DMS53 treated with DMSO at 0.1 percent for 48 hours (cell line): Measurements from ENCODE around the gene PPP2R5C.

ENCODE experiments used
- DNase-seq: peaks from one replicate; lab custom pipeline; 2025; ENCODE audit not compliant: unreplicated experiment; lab: John Stamatoyannopoulos, UW

The PPP2R5C gene

GRCh38 chr14:101914083-101914482 is 152.6 kb downstream of the PPP2R5C start:
- DNase-seq, result no peak

- DNase-seq, result no peak
Observed at GRCh38 chr14:101915871-101916815, 154.6 kb downstream of the PPP2R5C start.

- no peak for DNase-seq
Observed at GRCh38 chr14:101916816-101917412, 155.4 kb downstream of the PPP2R5C start.

GRCh38 chr14:101917413-101918017 is 156.0 kb downstream of the PPP2R5C start:
- no peak for DNase-seq

GRCh38 chr14:101918065-101918989 is 156.8 kb downstream of the PPP2R5C start:
- DNase-seq, result no peak

- no peak for DNase-seq
Observed at GRCh38 chr14:101920271-101920670, 158.8 kb downstream of the PPP2R5C start.

- DNase-seq, result no peak
Observed at GRCh38 chr14:101922866-101923265, 161.4 kb downstream of the PPP2R5C start.

GRCh38 chr14:101925152-101925551 is 163.6 kb downstream of the PPP2R5C start:
- DNase-seq, result no peak

GRCh38 chr14:101926085-101926484 is 164.6 kb downstream of the PPP2R5C start:
- no peak for DNase-seq

- DNase-seq, result no peak
Observed at GRCh38 chr14:101926620-101927019, 165.1 kb downstream of the PPP2R5C start.

GRCh38 chr14:101927859-101928258 is 166.3 kb downstream of the PPP2R5C start:
- DNase-seq, result no peak

- no peak for DNase-seq
Observed at GRCh38 chr14:101928415-101928841, 166.9 kb downstream of the PPP2R5C start.

GRCh38 chr14:101929096-101929495 is 167.6 kb downstream of the PPP2R5C start:
- DNase-seq, result no peak

GRCh38 chr14:101929946-101930345 is 168.4 kb downstream of the PPP2R5C start:
- DNase-seq, result no peak

- DNase-seq, result peak; percentile 51
Observed at GRCh38 chr14:101932673-101933072, 171.2 kb downstream of the PPP2R5C start.

GRCh38 chr14:101933209-101933608 is 171.7 kb downstream of the PPP2R5C start:
- DNase-seq, result peak; percentile 20

GRCh38 chr14:101934601-101935150 is 173.2 kb downstream of the PPP2R5C start:
- no peak for DNase-seq

GRCh38 chr14:101937926-101938767 is 176.6 kb downstream of the PPP2R5C start:
- DNase-seq, result no peak

- no peak for DNase-seq
Observed at GRCh38 chr14:101939646-101940170, 178.2 kb downstream of the PPP2R5C start.
